GM21737 (cell line): ENCODE results near the gene FAM114A1.
"Not testable (repeated sequence)": the region's sequence is repeated elsewhere in the genome, so short reads cannot be mapped to it uniquely, and the experiment has no call there.

Experiments used
- ATAC-seq: cut with Tn5 transposase; IDR thresholded peaks from one replicate; pipeline ENCODE4 v1.9.1; 2021; ENCODE audit warnings: mild to moderate bottlenecking, moderate library complexity; ENCODE audit not compliant: unreplicated experiment

The FAM114A1 gene

GRCh38 chr4:38898245-38898644 is 30.6 kb downstream of the FAM114A1 start:
- ATAC-seq, result no peak

- no peak for ATAC-seq
These were observed 34.6 kb downstream of the FAM114A1 start for GRCh38 chr4:38902221-38902620.

GRCh38 chr4:38902695-38903094 is 35.1 kb downstream of the FAM114A1 start:
- ATAC-seq, result no peak

- ATAC-seq, result no peak
These were observed 36.6 kb downstream of the FAM114A1 start for GRCh38 chr4:38904090-38904666.

GRCh38 chr4:38904682-38905081 is 37.1 kb downstream of the FAM114A1 start:
- no peak for ATAC-seq

- no peak for ATAC-seq
These were observed 38.2 kb downstream of the FAM114A1 start for GRCh38 chr4:38905652-38906385.

GRCh38 chr4:38907696-38908270 is 40.2 kb downstream of the FAM114A1 start:
- no peak for ATAC-seq

GRCh38 chr4:38909015-38909414 is 41.4 kb downstream of the FAM114A1 start:
- no peak for ATAC-seq

GRCh38 chr4:38911257-38911656 is 43.7 kb downstream of the FAM114A1 start:
- ATAC-seq, result no peak

- no peak for ATAC-seq
These were observed 47.2 kb downstream of the FAM114A1 start for GRCh38 chr4:38914854-38915253.

GRCh38 chr4:38916267-38916666 is 48.7 kb downstream of the FAM114A1 start:
- ATAC-seq, result not testable (repeated sequence)

- ATAC-seq, result no peak
These were observed 49.9 kb downstream of the FAM114A1 start for GRCh38 chr4:38917481-38918025.

GRCh38 chr4:38919494-38919893 is 51.9 kb downstream of the FAM114A1 start:
- no peak for ATAC-seq

GRCh38 chr4:38920186-38920585 is 52.6 kb downstream of the FAM114A1 start:
- no peak for ATAC-seq

- no peak for ATAC-seq
These were observed 53.1 kb downstream of the FAM114A1 start for GRCh38 chr4:38920677-38921076.

GRCh38 chr4:38921151-38921550 is 53.5 kb downstream of the FAM114A1 start:
- ATAC-seq, result no peak

GRCh38 chr4:38923746-38924145 is 56.1 kb downstream of the FAM114A1 start:
- ATAC-seq, result no peak

- ATAC-seq, result no peak
These were observed 56.7 kb downstream of the FAM114A1 start for GRCh38 chr4:38924353-38924752.

- ATAC-seq, result no peak
These were observed 58.1 kb downstream of the FAM114A1 start for GRCh38 chr4:38925492-38926413.

GRCh38 chr4:38926896-38927295 is 59.3 kb downstream of the FAM114A1 start:
- no peak for ATAC-seq

GRCh38 chr4:38928568-38928967 is 61.0 kb downstream of the FAM114A1 start:
- no peak for ATAC-seq
